Activated CD4-positive, alpha-beta T cell treated with anti-CD3 and anti-CD28 coated beads for 4 hours (primary cell): Measurements from ENCODE around the gene ALDH3B2.
"Not testable (repeated sequence)": the region's sequence is repeated elsewhere in the genome, so short reads cannot be mapped to it uniquely, and the experiment has no call there.

Experiments used
- DNase-seq, 2 donors: peaks; one replicate each; pipeline ENCODE4 v3.0.0-alpha.2; 2020

Gene ALDH3B2

DNA sequence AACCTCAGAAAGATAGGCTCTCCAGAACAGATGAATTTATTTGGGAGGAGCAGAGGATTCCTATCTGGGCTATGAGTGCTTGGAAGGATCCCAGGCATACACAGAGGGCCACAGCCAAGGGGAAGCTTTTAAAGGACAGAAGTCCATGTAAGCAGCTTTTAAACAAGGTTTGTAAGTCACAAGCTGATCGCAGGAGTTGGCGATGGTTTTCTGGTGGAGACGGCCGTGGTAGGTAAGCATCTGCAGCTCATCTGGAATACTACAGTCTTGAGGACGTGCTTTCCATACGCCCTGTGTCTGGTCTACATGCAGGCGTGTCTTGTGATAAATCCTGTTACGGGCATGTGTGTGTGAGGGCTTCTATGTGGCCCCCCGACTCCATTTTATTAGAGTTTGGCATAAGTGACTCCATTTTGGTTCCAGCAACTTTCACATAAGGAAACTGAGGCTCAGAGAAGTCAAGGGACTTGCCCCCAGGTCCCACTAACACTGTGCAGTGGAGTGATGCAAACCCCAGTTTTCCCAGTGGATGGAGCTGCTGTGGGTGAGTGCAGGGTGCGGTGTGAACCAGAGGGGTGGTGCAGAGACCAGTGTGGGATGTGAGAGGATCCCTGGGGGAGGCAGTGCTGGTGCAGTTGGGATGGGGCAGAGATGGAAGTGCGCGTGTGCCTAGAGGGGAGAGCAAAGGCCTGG, 12.1 kb downstream of the ALDH3B2 start:
- DNase-seq: no peak

DNA sequence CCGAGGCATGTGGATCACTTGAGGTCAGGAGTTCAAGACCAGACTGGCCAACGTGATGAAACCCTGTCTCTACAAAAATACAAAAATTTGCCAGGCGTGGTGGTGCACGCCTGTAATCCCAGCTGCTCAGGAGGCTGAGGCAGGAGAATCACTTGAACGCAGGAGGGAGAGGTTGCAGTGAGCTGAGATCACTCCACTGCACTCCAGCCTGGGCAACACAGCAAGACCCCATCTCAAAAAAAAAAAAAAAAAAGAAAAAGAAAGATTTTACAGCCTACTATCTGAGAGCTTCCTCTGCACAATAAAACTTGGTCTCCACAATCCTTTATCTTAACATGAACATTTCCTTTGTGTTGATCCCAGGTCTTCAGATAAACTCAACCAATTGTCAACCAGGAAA, 13.7 kb downstream of the ALDH3B2 start:
- not testable (repeated sequence) for DNase-seq

DNA sequence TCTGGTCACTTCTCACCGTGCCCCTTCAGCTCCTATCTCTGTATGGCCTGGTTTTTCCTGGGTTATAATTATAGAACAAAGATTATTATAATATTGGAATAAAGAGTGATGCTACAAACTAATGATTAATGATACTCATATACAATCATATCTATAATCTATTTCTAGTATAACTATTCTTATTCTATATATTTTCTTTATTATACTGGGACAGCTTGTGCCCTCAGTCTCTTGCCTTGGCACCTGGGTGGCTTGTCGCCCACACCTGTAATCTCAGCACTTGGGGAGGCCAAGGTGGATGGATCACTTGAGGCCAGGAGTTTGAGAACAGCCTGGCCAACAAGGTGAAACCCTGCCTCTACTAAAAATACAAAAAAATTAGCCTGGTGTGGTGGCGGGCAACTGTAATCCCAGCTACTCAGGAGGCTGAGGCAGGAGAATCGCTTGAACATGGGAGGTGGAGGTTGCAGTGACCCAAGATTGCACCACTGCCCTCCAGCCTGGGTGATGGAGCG, 14.7 kb downstream of the ALDH3B2 start:
- not testable (repeated sequence) for DNase-seq

- DNase-seq: no peak
Measured at GRCh38 chr11:67657300-67657699, 17.1 kb downstream of the ALDH3B2 start.

DNA sequence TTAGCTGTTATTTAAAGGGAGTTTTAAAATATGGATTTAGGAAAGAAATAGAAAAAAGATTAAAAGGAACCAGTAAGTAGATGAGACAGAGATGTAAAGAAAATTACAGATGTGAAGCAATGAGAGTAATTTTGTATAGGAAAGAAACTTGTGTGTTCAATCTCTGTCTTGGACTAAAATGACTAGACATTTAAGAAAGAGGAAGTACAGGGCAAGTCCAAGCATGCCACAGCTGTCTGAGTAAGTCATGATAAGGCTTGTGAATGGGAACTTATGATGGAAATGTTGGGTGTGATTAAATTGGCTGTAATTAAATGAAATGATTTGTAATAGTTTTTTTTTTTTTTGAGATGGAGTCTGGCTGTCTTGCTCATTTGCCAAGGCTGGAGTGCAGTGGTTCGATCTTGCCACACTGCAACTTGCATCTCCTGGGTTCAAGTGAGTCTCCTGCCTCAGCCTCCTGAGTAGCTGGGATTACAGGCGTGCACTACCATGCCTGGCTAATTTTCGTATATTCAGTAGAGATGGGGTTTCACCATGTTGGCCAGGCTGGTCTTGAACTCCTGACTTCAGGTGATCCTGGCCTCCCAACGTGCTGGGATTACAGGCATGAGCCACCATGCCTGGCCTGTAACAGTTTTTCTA, 18.0 kb downstream of the ALDH3B2 start:
- DNase-seq: no peak

DNA sequence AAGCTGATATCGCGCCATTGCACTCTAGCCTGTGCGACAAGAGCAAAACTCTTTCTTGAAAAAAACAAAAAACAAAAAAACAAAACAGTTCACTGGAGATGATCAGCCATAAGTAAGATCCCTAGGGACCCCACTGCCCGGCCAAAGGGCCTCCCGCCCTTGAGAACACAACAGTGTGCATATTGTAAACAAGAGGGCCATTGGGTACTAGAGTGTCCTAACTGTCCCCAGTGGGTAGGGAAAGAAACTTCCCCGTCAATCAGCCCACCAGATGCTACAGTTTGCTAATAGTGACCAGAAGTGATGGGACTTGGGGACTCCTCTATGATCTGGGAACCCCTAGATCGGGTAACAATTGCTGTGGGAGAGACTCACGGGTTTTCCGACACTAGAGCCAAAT, 20.2 kb downstream of the ALDH3B2 start:
- no peak for DNase-seq

- no peak for DNase-seq
Measured at GRCh38 chr11:67652965-67653845, 21.2 kb downstream of the ALDH3B2 start.

DNA sequence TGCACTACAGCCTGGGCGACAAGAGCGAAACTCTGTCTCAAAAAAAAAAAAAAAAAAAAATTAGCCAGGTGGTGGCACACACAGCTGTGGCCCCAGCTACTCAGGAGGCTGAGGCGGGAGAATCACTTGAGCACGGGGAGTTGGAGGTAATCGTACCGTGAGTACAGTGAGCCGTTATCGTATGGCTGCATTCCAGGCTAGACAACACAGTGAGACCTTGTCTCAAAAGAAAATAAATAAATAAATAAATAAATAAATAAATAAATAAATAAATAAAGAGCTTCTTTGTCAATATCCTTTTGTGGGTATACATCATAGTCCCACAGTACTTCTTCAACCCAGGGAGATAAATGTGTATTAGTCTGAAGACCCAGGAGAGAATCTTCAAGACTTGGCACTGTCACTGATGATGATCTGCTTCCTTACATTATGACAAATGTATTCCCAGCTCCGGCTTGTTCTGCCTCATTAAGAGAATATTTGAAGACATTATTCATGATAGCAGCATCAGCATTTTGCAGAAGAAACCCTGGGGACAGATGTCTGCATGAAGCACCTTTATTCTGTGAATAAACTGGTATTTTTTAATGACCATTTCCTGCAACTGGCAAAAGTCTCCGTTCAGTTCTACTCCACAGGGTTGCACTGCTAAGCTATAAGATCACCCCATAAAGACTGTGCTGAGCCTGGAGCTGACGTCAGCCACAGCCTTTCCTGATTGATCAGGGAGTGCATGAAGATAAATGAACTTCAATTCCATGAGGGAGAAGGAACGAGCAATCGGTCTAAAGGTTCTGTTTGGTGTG, 22.2 kb downstream of the ALDH3B2 start:
- DNase-seq: no peak

DNA sequence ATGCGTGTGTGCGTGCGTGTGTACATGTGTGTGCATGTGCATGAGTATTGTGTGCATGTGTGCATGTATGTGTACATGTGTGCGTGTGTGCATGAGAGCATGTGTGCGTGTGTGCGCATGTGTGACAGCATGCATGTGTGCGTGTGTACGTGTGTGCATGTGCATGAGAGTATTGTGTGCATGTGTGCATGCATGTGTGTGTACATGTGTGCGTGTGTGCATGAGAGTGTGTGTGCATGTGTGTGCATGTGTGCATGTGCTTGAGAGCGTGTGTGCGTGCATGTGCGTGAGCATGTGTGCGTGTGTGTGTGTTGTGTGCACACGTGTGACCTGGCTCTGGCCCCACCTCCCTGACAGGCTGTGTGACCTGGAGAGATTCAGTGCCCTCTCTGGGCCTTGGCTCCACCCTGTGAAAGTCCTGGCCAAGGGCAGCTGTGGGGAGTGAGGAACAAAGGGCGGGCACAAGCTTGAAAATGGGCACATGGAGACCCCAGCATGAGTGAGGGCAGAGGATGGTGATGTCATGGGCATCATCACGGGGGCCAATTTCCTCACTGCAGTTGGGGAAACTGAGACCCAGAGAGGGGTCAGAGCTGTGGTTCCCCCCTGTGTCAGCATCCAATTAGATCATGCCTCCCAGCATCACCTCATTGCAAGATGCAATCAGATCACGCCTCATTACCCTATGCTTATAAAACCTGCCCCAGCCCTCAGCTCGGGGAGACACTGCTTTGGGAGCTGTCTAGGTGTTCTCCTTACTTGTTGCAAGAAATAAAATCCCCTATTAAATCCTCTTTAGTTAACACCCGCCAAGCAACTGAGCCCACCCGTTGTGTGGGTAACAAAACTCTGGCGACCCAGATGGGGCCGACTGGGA, 24.6 kb downstream of the ALDH3B2 start:
- no peak for DNase-seq

DNA sequence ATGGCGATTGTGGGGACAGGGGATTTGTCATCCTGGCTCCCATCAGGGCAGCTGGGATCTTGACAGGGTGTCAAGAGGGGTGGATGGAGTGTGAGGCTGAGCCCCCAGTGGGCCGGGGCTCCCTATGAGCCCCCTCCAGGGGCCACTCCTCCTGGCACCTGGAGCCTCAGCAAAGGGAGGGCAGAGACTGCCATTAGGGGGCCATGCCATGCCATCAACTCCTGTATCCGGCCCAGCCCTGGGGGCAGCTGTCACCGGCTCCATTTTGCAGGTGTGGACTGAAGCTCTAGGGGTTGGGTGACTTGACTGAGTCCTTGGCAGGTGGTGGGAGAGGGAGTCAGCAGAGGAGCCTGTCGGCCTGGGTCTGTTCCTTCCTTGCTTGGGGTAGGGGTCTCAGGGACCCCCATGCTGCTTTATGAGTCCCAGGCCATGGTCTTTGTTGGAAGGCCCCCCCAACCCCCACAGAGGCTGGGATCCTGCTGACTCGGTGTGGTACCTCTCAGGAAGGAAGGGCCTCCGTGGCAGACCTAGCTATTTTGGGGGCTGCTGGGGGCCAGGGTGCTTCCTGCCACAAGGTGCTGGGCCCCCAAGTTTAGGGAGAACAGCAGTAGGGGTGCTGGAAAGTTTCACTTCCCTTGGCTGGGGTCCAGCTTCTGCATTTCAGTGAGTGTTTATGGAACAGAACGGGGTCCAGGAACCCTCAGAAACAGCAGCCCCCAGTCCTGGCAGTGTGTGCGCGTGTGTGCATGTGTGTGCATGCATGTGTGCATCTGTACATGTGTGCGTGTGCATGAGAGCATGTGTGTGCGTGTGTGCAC, 25.4 kb downstream of the ALDH3B2 start:
- DNase-seq: no peak

GRCh38 chr11:67648140-67648795, 26.2 kb downstream of the ALDH3B2 start:
- DNase-seq: peak; percentile 34 to 40

- DNase-seq: no peak
Measured at GRCh38 chr11:67647471-67647870, 27.0 kb downstream of the ALDH3B2 start.

GRCh38 chr11:67646535-67647336, 27.7 kb downstream of the ALDH3B2 start:
- no peak for DNase-seq

DNA sequence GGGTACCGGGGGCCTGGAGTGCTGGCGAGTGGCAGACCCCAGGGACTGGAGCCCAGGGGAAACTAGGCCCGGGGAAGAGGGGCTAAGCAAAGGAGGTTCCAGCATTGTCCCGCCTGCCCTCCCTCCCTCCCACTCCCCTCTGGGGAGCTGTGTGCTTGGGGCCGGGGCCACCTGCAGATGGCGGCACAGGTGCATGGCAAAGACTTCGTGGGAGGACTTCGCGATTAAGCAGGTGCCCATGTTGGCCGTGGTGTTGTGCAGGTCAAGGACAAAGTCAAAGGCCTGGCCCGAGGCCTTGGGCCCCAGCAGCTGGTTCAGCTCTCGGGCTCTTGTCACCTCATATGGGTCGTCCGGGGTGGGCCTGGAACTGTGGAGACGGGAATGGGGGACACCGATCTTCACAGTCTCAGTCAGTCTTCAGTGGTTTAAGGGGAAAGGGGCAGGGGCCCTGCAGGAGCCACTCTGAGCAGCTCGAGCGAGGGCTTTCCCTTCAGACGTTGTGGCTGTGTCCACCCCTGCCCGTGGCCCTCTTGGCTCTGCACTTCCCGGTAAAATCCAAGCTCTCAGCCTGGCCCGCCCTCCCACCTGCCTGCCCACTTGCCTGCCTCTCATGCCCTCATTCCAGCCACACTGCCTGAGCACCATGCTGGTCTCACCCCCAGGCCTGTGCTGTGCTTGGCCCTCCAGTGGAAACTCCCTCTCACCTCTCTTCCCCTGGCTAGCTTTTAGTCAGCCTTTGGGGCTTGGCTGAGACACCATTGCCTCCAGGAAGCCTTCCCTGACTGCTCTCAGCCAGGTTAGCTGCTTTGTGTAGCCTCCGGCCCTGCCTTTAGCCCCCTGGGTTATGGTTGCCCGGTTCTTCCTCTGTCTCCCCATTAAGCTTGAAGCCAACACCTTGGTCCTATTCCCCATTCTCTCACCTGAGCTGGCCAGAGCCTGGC, 28.6 kb downstream of the ALDH3B2 start:
- DNase-seq: no peak

DNA sequence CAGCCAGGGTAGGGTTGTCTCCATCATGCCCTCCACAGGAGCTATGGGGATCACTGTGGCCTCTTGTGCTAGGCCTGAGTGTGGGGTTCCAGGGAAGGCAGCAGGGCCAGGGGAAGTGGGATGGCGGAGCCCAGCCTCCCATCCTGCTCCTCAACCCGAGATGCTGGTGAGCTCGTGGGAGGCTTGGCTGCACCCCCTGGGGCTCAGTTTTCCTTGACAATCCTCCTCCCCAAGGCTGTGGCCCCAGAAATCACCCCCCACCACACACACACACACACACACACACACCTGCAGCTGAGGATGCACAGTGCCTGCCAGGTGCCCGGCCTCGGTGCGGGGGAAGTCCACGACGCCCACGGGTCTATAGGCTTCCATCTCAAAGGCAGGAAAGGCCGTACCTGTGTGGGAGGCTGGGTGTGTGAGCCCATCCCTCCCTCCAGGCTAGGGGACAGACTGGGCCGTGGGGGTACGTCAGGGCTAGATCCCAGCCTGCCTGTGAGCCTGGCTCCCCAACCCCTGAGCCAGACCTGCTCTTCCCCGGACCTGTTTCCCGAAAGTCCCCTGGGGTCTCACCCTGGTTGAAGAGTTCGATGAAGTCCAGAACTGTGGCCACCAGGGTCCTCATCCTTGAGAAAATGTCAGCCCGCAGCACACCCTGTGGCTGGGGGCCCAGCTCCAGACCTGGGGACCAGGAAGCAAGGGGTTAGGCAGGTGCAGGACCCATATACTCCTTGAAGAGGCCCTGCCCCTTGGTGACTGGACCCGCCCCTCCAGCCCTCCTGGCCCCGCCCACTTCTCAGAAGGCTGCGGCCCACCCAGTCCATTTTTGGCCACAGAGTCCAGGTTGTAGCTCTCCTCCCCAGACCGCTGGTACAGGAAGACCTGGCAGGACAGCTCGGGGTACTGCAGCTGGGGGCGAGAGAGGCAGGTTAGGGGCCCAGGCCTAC, 29.7 kb downstream of the ALDH3B2 start:
- no peak for DNase-seq

DNA sequence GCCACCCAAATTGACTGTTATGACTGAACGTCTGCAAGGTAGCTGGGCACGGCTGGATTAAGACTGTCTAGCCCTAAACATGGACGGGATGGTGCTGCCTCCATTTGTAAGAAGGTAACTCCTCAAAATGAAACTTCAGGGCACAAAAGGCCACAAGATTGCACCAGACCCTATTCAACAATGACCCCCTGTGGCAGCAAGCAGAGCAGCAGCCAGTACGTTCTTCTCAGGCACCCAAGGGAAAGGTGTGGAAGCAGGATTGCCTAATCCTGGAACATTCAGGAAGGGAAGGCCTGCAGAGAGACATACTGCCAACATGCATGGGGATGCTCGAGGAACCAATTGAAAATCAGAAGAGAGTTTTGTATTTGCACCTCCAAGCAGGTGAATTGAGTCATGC, 30.4 kb downstream of the ALDH3B2 start:
- no peak for DNase-seq
